SK-N-SH (cell line): ENCODE measurements around the gene EXD1. TPM values are rescaled to one million over a fixed set of nuclear protein-coding genes. Genes with fewer than 3 reads are reported as not detected.

Source experiments
- CTCF ChIA-PET: fragments of 300-600, 350-600 bp; formaldehyde crosslinking; extraction: SDS; loops from one replicate; lab custom pipeline; 2021; lab: Yijun Ruan, JAX
- POLR2A ChIA-PET: fragments of 350-600 bp; sonication (Branson Sonifier 250); formaldehyde crosslinking; extraction: SDS; loops from one replicate; lab custom pipeline; 2020; ENCODE audit warnings: antibody characterized with exemption, inconsistent platforms; lab: Yijun Ruan, JAX
- DNase-seq: peaks from one replicate; pipeline ENCODE4 v3.0.0; 2012
- H2AFZ ChIP-seq: fragments of 200-600 bp; sonication (generic); 2 replicates; pipeline ENCODE4 v1.8.1; 2016; ENCODE audit warnings: antibody characterized with exemption, mild to moderate bottlenecking, low read depth
- H3F3A ChIP-seq: fragments of 200-600 bp; sonication (generic); replicated peaks from 2 replicates; pipeline ENCODE3; 2016; ENCODE audit warnings: antibody characterized with exemption, mild to moderate bottlenecking; ENCODE audit not compliant: insufficient read depth
- H3K27ac ChIP-seq, 2 experiments: fragments of 200-500 bp in 1 of 2; fragments of 200-600 bp in 1 of 2; sonication (Bioruptor generic) in 1 of 2; sonication (generic), shearing (Covaris generic) in 1 of 2; 2 replicates each; pipeline versions ENCODE4 v1.5.1 to v1.6.1; 2014 to 2016; ENCODE audit warnings: low read depth in 2 of 2, inconsistent platforms in 1 of 2, low read length in 1 of 2, mild to moderate bottlenecking in 1 of 2, mixed read lengths in 1 of 2
- H3K27me3 ChIP-seq: fragments of 200-600 bp; sonication (generic), shearing (Covaris generic); 2 replicates; pipeline ENCODE4 v1.6.1; 2016; ENCODE audit warnings: mixed run types; ENCODE audit not compliant: insufficient read depth
- H3K36me3 ChIP-seq, 2 experiments: fragments of 200-500 bp in 1 of 2; fragments of 200-600 bp in 1 of 2; sonication (Bioruptor generic) in 1 of 2; sonication (generic) in 1 of 2; replicated peaks in 1 of 2; 2 replicates each; pipeline versions ENCODE3 to v1.5.1; 2014 to 2016; ENCODE audit warnings: low read length in 1 of 2, mild to moderate bottlenecking in 1 of 2; ENCODE audit not compliant: insufficient read depth in 2 of 2, control insufficient read depth in 1 of 2
- H3K4me1 ChIP-seq, 2 experiments: fragments of 200-500 bp in 1 of 2; fragments of 200-600 bp in 1 of 2; sonication (Bioruptor generic) in 1 of 2; sonication (generic), shearing (Covaris generic) in 1 of 2; 2 replicates each; pipeline versions ENCODE4 v1.5.1 to v1.6.1; 2014 to 2016; ENCODE audit warnings: low read depth in 1 of 2, low read length in 1 of 2, mixed run types in 1 of 2; ENCODE audit not compliant: insufficient read depth in 2 of 2, control insufficient read depth in 1 of 2
- H3K4me2 ChIP-seq: fragments of 200-600 bp; sonication (generic), shearing (Covaris generic); 2 replicates; pipeline ENCODE4 v1.6.1; 2017; ENCODE audit warnings: mixed run types
- H3K4me3 ChIP-seq, 2 experiments: fragments of 200-500 bp in 1 of 2; fragments of 200-600 bp in 1 of 2; sonication (Bioruptor generic) in 1 of 2; sonication (generic), shearing (Covaris generic) in 1 of 2; 2 replicates each; pipeline versions ENCODE4 v1.5.1 to v1.8.1; 2014 to 2016; ENCODE audit warnings: low read depth in 2 of 2, inconsistent platforms in 1 of 2, low read length in 1 of 2, mild to moderate bottlenecking in 1 of 2, mixed read lengths in 1 of 2, moderate library complexity in 1 of 2
- H3K79me2 ChIP-seq: fragments of 200-600 bp; sonication (generic); 2 replicates; pipeline ENCODE4 v1.8.1; 2017; ENCODE audit warnings: mild to moderate bottlenecking; ENCODE audit not compliant: insufficient read depth
- H3K9ac ChIP-seq: fragments of 200-600 bp; sonication (generic); 2 replicates; pipeline ENCODE4 v1.6.1; 2017; ENCODE audit warnings: mixed run types
- H3K9me2 ChIP-seq: fragments of 200-600 bp; sonication (generic); 2 replicates; pipeline ENCODE4 v1.6.1; 2017; ENCODE audit warnings: mixed run types
- H3K9me3 ChIP-seq: fragments of 200-600 bp; sonication (generic); 2 replicates; pipeline ENCODE4 v1.6.1; 2017; ENCODE audit warnings: mixed run types, mild to moderate bottlenecking, moderate library complexity
- H4K20me1 ChIP-seq: fragments of 200-600 bp; sonication (generic); 2 replicates; pipeline ENCODE4 v1.6.1; 2017; ENCODE audit warnings: mild to moderate bottlenecking, mixed run types; ENCODE audit not compliant: insufficient read depth
- CHD2 ChIP-seq: fragments of 150-350 bp; IDR thresholded peaks from 2 replicates; pipeline ENCODE4 v1.6.1; 2018; ENCODE audit warnings: low read length; ENCODE audit not compliant: partially characterized antibody
- EP300 ChIP-seq, 2 experiments: IDR thresholded peaks; 2 replicates each; pipeline versions ENCODE4 v1.4.0 to v1.6.1; 2012; ENCODE audit warnings: borderline replicate concordance in 1 of 2, low read depth in 1 of 2, low read length in 1 of 2
- EZH2phosphoT487 ChIP-seq: fragments of 200-600 bp; sonication (generic); IDR thresholded peaks from 2 replicates; pipeline ENCODE4 v1.6.1; 2017; ENCODE audit warnings: low read depth, mixed run types, mild to moderate bottlenecking, antibody characterized with exemption, moderate library complexity, borderline replicate concordance
- FOSL2 ChIP-seq: IDR thresholded peaks from 2 replicates; pipeline ENCODE4 v1.4.0; 2012; ENCODE audit warnings: low read depth, mild to moderate bottlenecking, moderate library complexity, borderline replicate concordance
- FOXM1 ChIP-seq: IDR thresholded peaks from 2 replicates; pipeline ENCODE4 v1.4.0; 2012; ENCODE audit warnings: low read depth, mild to moderate bottlenecking
- GABPA ChIP-seq: IDR thresholded peaks from 2 replicates; pipeline ENCODE4 v1.4.0; 2012; ENCODE audit warnings: low read depth, mild to moderate bottlenecking
- MAX ChIP-seq: IDR thresholded peaks from 2 replicates; pipeline ENCODE4 v1.4.0; 2012; ENCODE audit warnings: low read depth
- MXI1 ChIP-seq: IDR thresholded peaks from 2 replicates; pipeline ENCODE4 v1.6.1; 2012; ENCODE audit warnings: mild to moderate bottlenecking, low read depth, low read length, improper control_type of control experiment
- PBX3 ChIP-seq: IDR thresholded peaks from 2 replicates; pipeline ENCODE4; 2012
- POLR2AphosphoS5 ChIP-seq: IDR thresholded peaks from 2 replicates; pipeline ENCODE4 v1.6.1; 2012; ENCODE audit warnings: low read depth, low read length
- RFX5 ChIP-seq: IDR thresholded peaks from 2 replicates; pipeline ENCODE4 v1.6.1; 2012; ENCODE audit warnings: mild to moderate bottlenecking, improper control_type of control experiment, low read length
- SMC3 ChIP-seq: IDR thresholded peaks from 2 replicates; pipeline ENCODE4 v1.6.1; 2012; ENCODE audit warnings: low read depth, low read length, improper control_type of control experiment
- TCF12 ChIP-seq: IDR thresholded peaks from 2 replicates; pipeline ENCODE4 v1.4.0; 2012
- USF2 ChIP-seq: fragments of 150-350 bp; IDR thresholded peaks from 2 replicates; pipeline ENCODE4 v1.6.1; 2017; ENCODE audit warnings: antibody characterized with exemption, low read length, low read depth, borderline replicate concordance
- YY1 ChIP-seq: IDR thresholded peaks from 2 replicates; pipeline ENCODE4 v1.4.0; 2012; ENCODE audit warnings: low read depth, mild to moderate bottlenecking
- ZBTB33 ChIP-seq: IDR thresholded peaks from 2 replicates; pipeline ENCODE4 v1.4.0; 2012; ENCODE audit warnings: low read depth, borderline replicate concordance
- WGBS: methylation state at CpG from one replicate; pipeline ENCODE4 v1.1.6; 2017; ENCODE audit warnings: low lambda C conversion rate; 5-methylcytosine and 5-hydroxymethylcytosine counted together
- polyA plus RNA-seq, 3 experiments: library from polyadenylated mRNA; depleted of rRNA; stranded (reverse); fragments of >200 nt; gene quantifications; 2 replicates each; pipeline ENCODE4 v1.2.3, GENCODE V29; 2012

Gene EXD1
- polyA plus RNA-seq, 1 of the 3 experiments (the other 2 are of a cell fraction): 0.07 TPM

DNA sequence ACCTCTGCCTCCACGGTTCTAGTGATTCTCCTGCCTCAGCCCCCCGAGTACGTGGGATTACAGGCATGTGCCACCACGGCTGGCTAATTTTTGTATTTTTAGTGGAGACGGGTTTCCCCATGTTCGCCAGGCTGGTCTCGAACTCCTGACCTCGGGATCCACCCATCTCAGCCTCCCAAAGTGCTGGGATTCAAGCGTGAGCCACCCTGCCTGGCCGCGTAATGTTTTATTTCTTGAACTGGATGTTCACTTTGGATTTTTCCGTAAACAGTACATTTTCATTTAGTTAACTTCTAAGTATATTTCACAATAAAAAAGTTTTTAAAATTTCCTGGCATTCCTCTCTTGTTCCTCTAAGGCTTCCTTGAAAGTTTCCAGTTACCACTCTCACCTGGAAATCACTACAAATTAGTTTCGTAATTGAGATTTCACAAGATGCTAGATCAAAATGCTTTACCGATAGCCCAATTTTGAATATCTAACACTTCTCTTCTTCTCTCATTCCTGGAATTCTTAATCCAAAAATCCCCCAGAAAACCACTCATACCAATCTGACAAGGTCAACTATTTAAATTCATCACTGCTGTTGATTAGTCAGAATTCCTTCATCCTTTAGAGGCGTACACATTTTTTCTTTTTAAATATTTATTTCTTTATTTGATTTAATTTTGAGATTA, 69.8 kb downstream of the EXD1 start:
- no peaks in the 10 kb centered on the region for H3K9me2 ChIP-seq
- peaks cover 16% of the 10 kb centered on the region for H3F3A ChIP-seq
- H3K36me3 ChIP-seq: no peaks in the 10 kb centered on the region
- peak overlapping the region; percentile 50; the same call in 1 of the 2 replicates for H2AFZ ChIP-seq
- no peak for TF ChIP-seq EP300 (IDR thresholded peaks at IDR 0.05; ENCODE audit: borderline replicate concordance in 1 of 2, low read depth in 1 of 2, low read length in 1 of 2)
- peak; percentile 2; the same call in 1 of the 2 replicates for TF ChIP-seq PBX3
- TF ChIP-seq TCF12: no peak
- no peak for TF ChIP-seq MAX
- peak overlapping the region; percentile 8; the same call in 1 of the 2 replicates for H3K4me2 ChIP-seq
- no peak overlapping the region for H3K9ac ChIP-seq
- H3K4me1 ChIP-seq: peaks cover 0 to 13% of the 10 kb centered on the region in 2 experiments; a peak in 1 of 4 replicates
- no peaks in the 10 kb centered on the region for H3K27me3 ChIP-seq
- WGBS: 82% methylated on average over 15 of the region's 15 CpGs
- no peaks in the 10 kb centered on the region for H3K9me3 ChIP-seq
- H3K4me3 ChIP-seq: no peak overlapping the region
- POLR2A ChIA-PET: no interaction called here
- DNase-seq: no peak
- no peaks in the 10 kb centered on the region for H3K79me2 ChIP-seq
- peak overlapping the region in 1 of 2 experiments; percentile 52; a peak in 2 of 4 replicates for H3K27ac ChIP-seq
- H4K20me1 ChIP-seq: no peaks in the 10 kb centered on the region
- CTCF ChIA-PET: no interaction called here

GRCh38 chr15:41154412-41154811, 76.1 kb downstream of the EXD1 start:
- CTCF ChIA-PET: interaction anchor here (0.7 kb wide), 1 partner anchor 76 kb away, joined by 3 read pairs; no protein-coding TSS in a partner anchor
- TF ChIP-seq FOSL2: no peak
- TF ChIP-seq RFX5: no peak
- no peak for TF ChIP-seq CHD2
- no peak for TF ChIP-seq YY1
- no peak for TF ChIP-seq POLR2AphosphoS5
- no peak for TF ChIP-seq SMC3
- no peak for TF ChIP-seq USF2
- TF ChIP-seq FOXM1: no peak
- TF ChIP-seq PBX3: no peak
- no peak for TF ChIP-seq GABPA
- TF ChIP-seq ZBTB33: no peak
- no peak for TF ChIP-seq EZH2phosphoT487
- no peak for TF ChIP-seq MXI1
- no peak for TF ChIP-seq MAX

More at GRCh38 chr15:41154412-41154811, 76.1 kb downstream of the EXD1 start:
- no peak overlapping the region for H3K4me2 ChIP-seq
- H3K27me3 ChIP-seq: no peaks in the 10 kb centered on the region
- H3K4me3 ChIP-seq: no peak overlapping the region
- H3F3A ChIP-seq: peaks cover 5% of the 10 kb centered on the region
- POLR2A ChIA-PET: no interaction called here
- H3K27ac ChIP-seq: no peak overlapping the region
- DNase-seq: no peak
- 87% methylated on average over 2 of the region's 2 CpGs for WGBS
- H4K20me1 ChIP-seq: no peaks in the 10 kb centered on the region
- no peaks in the 10 kb centered on the region for H3K9me2 ChIP-seq
- H3K9ac ChIP-seq: no peak overlapping the region
- no peak overlapping the region for H2AFZ ChIP-seq
- no peaks in the 10 kb centered on the region for H3K79me2 ChIP-seq
- peaks cover 0 to 6% of the 10 kb centered on the region in 2 experiments; a peak in 1 of 4 replicates for H3K4me1 ChIP-seq
- H3K36me3 ChIP-seq: no peaks in the 10 kb centered on the region
- no peaks in the 10 kb centered on the region for H3K9me3 ChIP-seq
